IPS DF 4.7 (cell line): ENCODE data around the gene CCDC182.
A peak's percentile ranks its signal among the peaks of the same experiment; 100 is the strongest.

ENCODE experiments used
- DNase-seq: peaks from one replicate; pipeline ENCODE4 v3.0.0-alpha.2; 2013; ENCODE audit warnings: low spot score; ENCODE audit errors: extremely low read depth

Gene CCDC182

DNA sequence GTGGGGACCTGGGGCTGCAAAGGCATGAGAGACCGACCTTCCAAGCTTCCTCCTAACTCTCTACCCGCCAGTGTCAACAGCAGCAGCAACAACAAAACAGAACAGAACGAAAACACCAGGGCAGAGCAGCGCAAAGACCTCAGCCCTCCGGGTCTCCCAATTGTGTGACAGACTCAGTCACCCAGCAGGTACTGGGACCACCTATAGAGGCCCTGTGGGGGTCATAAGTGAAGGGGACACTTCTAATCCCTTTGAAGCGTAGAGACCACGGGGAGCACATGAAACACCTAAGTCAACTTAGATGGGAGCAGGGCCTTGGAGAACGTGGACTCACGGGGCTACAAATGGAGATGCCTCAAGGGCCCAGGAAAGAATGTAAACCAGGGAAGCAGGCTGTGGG, 12.6 kb upstream of the CCDC182 start:
- DNase-seq = no peak

DNA sequence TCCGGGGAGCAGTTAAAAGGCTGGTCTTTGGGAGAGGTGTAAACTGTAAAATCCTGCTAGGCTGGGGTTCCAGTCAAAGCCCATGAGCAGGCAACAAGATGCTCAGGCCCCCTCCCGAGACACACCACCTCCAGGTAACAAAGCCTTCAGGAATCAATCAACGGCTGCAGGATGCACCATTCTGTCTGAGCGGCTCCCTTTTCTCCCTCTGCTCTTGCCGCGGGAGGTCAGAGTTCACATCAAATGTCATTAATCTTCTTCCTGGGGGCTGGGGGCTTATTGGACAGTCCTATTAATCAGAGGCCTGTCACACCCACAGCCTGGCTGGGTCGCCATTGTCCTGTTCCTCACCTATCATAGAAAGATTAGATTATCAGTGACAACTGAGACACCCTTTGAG, 11.9 kb upstream of the CCDC182 start:
- DNase-seq = no peak

DNA sequence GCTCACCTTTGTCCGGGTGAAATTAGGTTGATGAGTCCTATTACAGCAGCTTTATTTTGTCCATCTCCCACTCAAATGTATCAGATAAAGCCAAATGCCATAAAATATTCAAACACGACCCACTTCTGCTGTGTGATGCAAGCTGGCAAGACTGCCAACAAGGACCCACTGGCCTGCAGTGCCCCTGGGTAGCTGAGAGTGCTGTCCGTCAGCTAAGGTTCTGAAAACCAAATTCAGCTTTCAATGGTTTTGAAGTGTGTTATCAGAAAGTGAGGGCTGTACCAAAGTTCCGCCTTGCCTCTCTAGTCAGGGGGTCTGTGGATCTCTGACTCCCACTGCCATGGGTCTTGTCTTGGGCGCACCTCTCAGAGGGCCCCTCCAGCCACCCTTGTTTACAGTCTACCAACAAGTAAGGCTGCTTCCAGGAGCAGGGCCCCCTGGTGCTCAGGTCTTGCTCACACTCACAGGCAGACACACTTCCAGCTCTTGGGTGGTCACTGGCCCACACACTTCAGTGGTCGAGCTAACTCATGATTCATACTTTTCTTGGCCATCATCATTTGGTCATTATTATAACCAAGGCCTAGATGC, 10.5 kb upstream of the CCDC182 start:
- DNase-seq = no peak

DNA sequence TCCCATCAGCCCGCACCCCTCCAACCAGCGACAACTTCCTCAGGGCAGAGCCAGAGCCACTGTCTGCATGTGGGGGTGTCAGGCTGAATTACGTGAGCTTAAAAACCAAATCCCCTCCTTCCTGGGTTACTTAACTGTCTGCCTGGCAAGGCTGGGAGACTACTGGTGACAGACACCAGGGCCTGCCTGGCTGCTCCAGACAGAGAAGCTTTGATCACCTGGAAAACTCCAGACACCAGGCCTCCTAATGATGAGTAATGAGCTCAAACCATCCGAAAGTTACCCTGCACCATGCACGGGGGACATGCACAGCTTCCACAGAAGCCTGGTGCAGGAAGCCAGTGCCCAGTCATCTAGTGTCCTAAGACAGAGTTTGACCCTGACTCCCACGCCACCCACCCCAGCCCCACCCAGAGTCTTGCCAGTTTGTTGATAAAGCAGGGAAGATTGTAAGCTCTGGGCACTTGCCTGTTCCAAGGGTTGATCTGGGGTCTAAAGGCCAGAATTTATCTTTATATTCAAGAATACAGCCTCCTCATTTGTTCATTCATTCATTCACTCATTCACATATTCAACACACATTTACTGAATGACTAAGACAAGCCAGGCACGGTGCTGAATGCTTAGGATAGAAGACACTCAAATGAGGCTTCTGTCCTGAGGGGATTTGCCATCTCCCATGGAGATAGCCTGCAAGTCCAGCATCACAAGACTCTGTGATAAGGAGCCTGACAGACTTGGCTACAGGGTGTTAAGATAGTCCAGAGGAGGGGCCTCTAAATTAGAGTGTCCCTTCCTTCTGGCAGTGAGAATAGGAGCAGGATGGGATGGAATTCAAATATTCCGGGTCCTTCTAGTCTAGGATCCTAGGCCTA, 7.2 kb upstream of the CCDC182 start:
- DNase-seq = no peak

DNA sequence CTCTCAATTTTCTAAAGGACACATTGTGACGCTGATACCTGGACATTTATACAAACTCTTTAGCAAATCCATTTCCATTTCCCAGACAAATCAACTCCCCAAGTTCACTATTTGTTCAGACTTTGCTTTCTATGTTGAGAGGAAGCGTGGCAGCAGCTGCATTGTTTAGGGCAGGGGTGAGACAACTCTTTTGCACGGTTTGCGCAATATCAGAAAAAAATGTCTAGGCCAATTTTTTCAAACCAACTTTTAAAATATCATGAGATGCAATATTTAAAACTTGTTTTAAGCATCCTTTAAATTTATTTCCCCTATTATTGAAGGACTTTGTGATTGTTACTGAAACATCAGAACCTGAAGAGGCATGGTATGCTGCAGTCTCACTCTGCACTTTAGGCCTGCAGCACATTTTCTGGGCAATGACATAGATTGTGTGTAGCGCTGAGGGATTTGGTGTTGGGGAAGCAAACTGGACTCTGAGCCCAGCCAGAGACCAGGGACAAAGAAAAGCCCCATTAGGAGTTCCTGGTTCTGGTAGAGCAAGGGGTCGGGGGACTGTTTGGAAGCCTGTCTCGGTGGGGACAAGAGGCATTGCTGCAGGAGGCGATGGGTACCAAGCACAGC, 6.4 kb upstream of the CCDC182 start:
- no peak for DNase-seq

- DNase-seq = no peak
Measured at GRCh38 chr17:57750895-57751294, 5.8 kb upstream of the CCDC182 start.

DNA sequence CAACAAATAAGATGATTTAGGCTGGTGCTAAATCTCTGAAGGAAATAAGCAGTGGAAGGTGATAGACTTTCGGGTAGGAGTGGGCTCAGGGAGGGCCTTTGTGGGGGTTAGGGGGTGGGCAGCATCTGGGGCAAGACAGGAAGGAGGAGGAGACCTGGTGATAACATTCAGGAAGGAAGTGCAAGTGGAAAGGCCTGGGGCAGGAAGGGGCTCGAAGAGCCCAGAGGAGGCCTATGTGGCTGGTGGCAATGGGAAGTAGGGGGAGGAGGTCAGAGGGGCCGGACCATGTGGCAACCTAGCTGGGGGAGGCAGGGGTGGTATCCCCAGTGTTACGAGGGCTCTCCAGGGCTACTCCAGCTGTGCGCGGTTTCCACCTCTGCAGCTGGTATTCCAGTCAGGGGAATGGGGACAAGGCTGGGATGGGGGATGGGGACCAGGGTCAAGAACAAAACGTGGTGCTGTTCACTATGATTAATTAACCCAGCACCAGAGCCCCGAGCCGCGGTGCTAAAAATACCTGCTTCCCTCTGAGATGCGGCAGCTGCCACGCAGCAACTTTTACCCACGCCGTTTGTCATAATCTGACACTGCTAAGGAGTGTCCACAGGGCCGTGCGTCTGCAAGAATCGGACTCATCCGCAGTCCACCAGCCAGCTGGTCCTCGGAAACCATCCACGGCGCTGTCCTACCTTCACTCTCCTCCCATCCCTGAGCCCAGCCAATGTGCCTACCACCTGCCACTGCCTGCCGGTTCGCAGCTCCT, 5.2 kb upstream of the CCDC182 start:
- no peak for DNase-seq

GRCh38 chr17:57749701-57750100, 4.6 kb upstream of the CCDC182 start:
- no peak for DNase-seq

GRCh38 chr17:57747221-57748017, 2.3 kb upstream of the CCDC182 start:
- no peak for DNase-seq

GRCh38 chr17:57746221-57746620, 1.1 kb upstream of the CCDC182 start:
- no peak for DNase-seq

GRCh38 chr17:57744195-57745170, 616 bp downstream of the CCDC182 start:
- DNase-seq = no peak

GRCh38 chr17:57740235-57740528, 4.9 kb downstream of the CCDC182 start:
- DNase-seq = no peak

- DNase-seq = peak; percentile 28
Measured at GRCh38 chr17:57739402-57740234, 5.5 kb downstream of the CCDC182 start.

GRCh38 chr17:57737450-57737849, 7.6 kb downstream of the CCDC182 start:
- no peak for DNase-seq

DNA sequence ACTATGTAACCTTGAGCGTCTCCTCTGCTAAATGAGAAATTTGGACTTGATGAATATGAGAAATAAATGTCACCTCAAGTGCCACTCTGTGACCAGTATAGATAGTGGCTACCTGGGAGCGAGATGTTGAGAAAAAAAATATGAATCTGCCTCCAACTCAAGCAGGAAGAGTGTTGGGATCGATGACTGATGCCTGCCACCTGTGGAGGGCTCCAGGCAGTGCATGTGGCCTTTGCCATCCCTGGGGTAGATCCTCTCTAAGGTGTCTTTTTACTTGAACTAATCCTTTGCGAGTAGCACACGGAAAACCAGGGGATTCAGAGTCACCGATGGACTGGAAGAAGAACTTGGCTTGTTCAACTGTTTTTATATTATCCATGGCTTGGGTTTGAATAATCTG, 9.4 kb downstream of the CCDC182 start:
- peak; percentile 28 for DNase-seq

- DNase-seq = no peak
Measured at GRCh38 chr17:57735230-57735629, 9.9 kb downstream of the CCDC182 start.

DNA sequence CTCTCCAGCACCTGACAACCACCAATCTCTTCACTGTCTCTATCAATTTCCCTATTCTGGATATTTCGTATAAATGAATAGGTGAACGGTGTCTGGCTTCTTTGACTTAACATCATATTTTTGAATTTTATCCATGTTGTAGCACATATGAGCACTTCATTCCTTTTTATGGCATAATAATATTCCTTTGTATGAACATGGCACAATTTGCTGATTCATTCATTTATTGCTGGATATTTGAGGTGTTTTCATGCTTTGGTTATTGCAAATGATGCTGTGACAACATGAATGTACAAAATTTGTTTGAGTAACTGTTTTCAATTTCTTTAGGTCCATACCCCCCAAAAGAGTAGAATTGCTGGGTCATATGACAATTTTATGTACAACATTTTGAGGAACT, 12.0 kb downstream of the CCDC182 start:
- DNase-seq = no peak

GRCh38 chr17:57732062-57732461, 13.0 kb downstream of the CCDC182 start:
- no peak for DNase-seq

- no peak for DNase-seq
Measured at GRCh38 chr17:57730026-57730701, 14.9 kb downstream of the CCDC182 start.
